Stimulated activated CD4-positive, alpha-beta T cell treated with anti-CD3 and anti-CD28 coated beads, Interleukin-15, amount 100 ng/mL, for 48 hours (primary cell): ENCODE results near the gene PITX2.

Experiments used
- DNase-seq, 2 donors: peaks; one replicate each; pipeline ENCODE4 v3.0.0-alpha.2; 2020; ENCODE audit warnings: low read depth in 2 of 2

The PITX2 gene

GRCh38 chr4:110622841-110623717 is at the start of gene PITX2:
Gene PITX2 (minus strand): TSS chr4:110623077. CDS start chr4:110622460, 617 bp downstream.
- peak; percentile 47 to 50 for DNase-seq

GRCh38 chr4:110671679-110672078 is 48.8 kb upstream of the PITX2 start:
- no peak for DNase-seq

- no peak for DNase-seq
Observed at GRCh38 chr4:110669663-110670062, 46.8 kb upstream of the PITX2 start.

- DNase-seq: no peak
Observed at GRCh38 chr4:110668463-110669235, 45.8 kb upstream of the PITX2 start.

- DNase-seq: no peak
Observed at GRCh38 chr4:110667670-110668069, 44.8 kb upstream of the PITX2 start.

GRCh38 chr4:110666030-110666429 is 43.2 kb upstream of the PITX2 start:
- no peak for DNase-seq

- DNase-seq: no peak
Observed at GRCh38 chr4:110663738-110664444, 41.0 kb upstream of the PITX2 start.

- no peak for DNase-seq
Observed at GRCh38 chr4:110663206-110663605, 40.3 kb upstream of the PITX2 start.

- no peak for DNase-seq
Observed at GRCh38 chr4:110660755-110661154, 37.9 kb upstream of the PITX2 start.

GRCh38 chr4:110654254-110654635 is 31.4 kb upstream of the PITX2 start:
- no peak for DNase-seq

- DNase-seq: no peak
Observed at GRCh38 chr4:110653321-110654253, 30.7 kb upstream of the PITX2 start.

GRCh38 chr4:110644008-110644407 is 21.1 kb upstream of the PITX2 start:
- DNase-seq: no peak

- no peak for DNase-seq
Observed at GRCh38 chr4:110643096-110643495, 20.2 kb upstream of the PITX2 start.

GRCh38 chr4:110641218-110641617 is 18.3 kb upstream of the PITX2 start:
- DNase-seq: no peak

- no peak for DNase-seq
Observed at GRCh38 chr4:110640576-110640975, 17.7 kb upstream of the PITX2 start.

GRCh38 chr4:110639207-110640090 is 16.6 kb upstream of the PITX2 start:
- no peak for DNase-seq

- no peak for DNase-seq
Observed at GRCh38 chr4:110638089-110638746, 15.3 kb upstream of the PITX2 start.

- no peak for DNase-seq
Observed at GRCh38 chr4:110637408-110638088, 14.7 kb upstream of the PITX2 start.
